Fibroblast of pulmonary artery (primary cell): ENCODE data around the gene FOXP1.

Experiments
- DNase-seq: peaks from one replicate; pipeline ENCODE4 v3.0.0-alpha.2; 2010; ENCODE audit warnings: low read depth
- H3K4me3 ChIP-seq: replicated peaks from 2 replicates; pipeline ENCODE4 v1.5.1; 2011; ENCODE audit warnings: low read depth, mild to moderate bottlenecking, control low read depth, low read length, moderate library complexity
- TF ChIP-seq, protein P1 (sequence below): IDR thresholded peaks from 2 replicates; pipeline ENCODE4 v1.5.1; 2011; ENCODE audit warnings: mild to moderate bottlenecking, control low read depth, low read length, inconsistent platforms; ENCODE audit errors: missing control alignments

Gene FOXP1

DNA sequence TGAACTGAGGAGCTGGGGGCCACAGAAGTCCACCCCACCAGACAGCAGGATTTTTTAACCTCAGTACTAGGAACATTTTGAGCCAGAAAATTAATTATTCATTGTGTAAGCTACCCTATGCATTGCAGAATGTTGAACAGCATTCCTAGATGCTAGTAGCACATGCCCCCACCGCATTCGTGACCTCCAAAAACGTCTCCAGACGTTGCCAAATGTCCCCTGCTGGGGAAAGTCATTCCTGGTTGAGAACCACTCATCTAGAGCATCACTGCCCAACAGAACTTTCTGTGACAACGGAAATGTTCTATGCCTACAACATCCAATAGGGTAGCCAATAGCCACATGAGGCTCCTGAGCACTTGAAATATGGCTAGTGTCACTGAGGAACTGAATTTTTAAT, 333.5 kb downstream of the FOXP1 start:
- TF ChIP-seq, protein P1, sequence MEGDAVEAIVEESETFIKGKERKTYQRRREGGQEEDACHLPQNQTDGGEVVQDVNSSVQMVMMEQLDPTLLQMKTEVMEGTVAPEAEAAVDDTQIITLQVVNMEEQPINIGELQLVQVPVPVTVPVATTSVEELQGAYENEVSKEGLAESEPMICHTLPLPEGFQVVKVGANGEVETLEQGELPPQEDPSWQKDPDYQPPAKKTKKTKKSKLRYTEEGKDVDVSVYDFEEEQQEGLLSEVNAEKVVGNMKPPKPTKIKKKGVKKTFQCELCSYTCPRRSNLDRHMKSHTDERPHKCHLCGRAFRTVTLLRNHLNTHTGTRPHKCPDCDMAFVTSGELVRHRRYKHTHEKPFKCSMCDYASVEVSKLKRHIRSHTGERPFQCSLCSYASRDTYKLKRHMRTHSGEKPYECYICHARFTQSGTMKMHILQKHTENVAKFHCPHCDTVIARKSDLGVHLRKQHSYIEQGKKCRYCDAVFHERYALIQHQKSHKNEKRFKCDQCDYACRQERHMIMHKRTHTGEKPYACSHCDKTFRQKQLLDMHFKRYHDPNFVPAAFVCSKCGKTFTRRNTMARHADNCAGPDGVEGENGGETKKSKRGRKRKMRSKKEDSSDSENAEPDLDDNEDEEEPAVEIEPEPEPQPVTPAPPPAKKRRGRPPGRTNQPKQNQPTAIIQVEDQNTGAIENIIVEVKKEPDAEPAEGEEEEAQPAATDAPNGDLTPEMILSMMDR = no peak
- no peak for DNase-seq
- no peak overlapping the region for H3K4me3 ChIP-seq

DNA sequence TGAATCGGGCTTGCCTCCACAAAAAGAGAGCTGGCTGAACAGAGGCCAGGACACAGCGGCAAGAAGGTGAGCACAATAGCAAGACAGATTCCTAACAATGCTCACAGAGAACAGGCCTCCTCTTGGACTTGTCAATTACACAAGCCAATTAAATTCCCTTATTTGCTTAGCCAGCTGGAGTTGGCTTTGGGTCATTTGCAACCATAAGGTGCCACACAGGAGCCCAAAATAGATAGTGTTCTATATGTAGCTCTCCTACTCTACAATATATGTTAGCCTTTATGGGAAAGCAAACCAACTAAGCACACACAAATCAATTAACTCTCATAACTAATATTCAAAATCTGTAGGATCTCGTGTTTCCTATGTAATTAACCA, 335.6 kb downstream of the FOXP1 start:
- TF ChIP-seq, protein P1 = no peak
- H3K4me3 ChIP-seq = no peak overlapping the region
- no peak for DNase-seq

- no peak overlapping the region for H3K4me3 ChIP-seq
- TF ChIP-seq, protein P1 = no peak
- peak; percentile 37 for DNase-seq
These were observed 336.1 kb downstream of the FOXP1 start for GRCh38 chr3:71247221-71247957.

DNA sequence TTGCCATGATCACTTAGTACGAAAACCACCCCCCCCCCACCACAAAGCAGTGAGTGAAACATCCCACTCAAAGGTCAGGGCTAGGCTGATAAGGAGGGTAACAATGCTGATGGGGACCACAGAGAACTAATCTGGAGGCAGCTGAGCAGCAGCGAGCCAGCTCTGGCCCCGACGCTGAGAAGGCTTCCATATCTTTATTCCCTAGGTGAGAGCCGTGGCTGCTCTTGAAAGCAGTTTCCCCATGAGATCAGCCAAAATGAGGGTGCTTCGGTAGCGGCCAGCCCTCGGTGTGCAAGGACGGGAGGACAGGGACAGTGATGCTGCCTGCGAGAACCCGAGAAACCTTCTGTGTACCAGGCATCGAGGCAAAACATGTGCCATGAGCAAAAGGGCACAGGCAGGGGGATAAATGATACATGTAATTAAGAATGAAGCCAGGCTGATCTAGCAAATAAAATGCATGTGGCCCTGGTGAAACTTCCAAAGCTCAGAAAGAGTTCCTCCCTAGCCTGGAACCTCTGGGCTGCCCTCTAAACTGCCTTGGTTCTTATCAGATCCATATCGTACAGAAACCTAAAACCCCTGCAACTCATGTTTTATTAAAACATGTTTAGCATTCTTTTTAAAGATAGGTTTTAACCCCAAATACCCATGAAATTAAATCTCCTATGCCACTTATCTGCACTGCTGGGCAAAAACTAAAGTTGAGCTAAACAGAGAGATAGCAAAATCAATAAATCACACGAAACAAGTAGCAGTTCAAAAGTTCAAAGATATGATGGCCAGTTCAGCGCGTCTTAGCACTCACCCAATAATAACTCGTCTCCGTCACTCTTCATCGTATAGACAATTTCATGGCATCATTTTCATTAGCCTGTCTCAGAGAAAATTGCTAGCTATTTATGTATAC, 337.3 kb downstream of the FOXP1 start:
- no peak for DNase-seq
- TF ChIP-seq, protein P1 = no peak
- peak overlapping the region; percentile 22 for H3K4me3 ChIP-seq

DNA sequence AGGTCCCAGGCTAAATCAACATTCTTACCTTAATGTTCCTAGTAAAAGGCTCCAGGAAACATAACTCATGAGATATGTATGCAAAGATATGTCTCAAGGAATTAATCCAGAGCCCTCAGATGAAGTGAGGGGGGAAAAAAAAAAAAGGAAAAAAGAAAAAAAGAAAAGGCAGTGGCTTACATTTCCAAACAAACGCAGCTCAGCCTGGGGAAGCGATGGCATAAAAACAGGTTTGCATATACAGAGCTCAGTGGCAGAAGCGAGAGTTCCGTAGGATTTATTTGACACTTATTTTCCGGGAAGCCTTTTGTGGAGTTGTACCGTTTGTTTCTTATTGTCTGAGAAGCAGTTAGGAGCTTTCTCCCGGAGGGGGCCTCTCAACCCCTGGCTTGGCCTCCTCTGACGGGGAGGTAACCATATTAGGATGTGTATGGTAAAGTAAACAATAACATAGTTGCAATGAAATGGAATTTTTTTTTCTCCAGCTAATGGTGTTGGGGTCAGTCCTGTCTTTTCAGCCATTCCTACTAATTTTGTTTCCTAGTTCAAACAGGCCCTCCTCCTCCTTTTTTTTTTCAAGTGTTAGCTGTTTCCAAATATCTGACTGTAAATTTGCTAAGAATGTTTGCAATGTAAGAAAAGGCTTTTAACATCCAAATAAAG, 338.6 kb downstream of the FOXP1 start:
- TF ChIP-seq, protein P1 = no peak
- DNase-seq = peak; percentile 90
- peak overlapping the region; percentile 52 for H3K4me3 ChIP-seq

- TF ChIP-seq, protein P1 = no peak
- peak overlapping the region; percentile 52 for H3K4me3 ChIP-seq
- peak; percentile 89 for DNase-seq
These were observed 339.2 kb downstream of the FOXP1 start for GRCh38 chr3:71244153-71244825.
